K562 (cell line): ENCODE measurements around the gene HBB. TPM values are rescaled to one million over a fixed set of nuclear protein-coding genes. Genes with fewer than 3 reads are reported as not detected.

Source experiments
- ATAC-seq: fragments of 200-7000 bp; cut with Tn5 transposase; 3 replicates; pipeline ENCODE4 v1.9.1; 2020; ENCODE audit warnings: moderate library complexity
- BruUV-seq: library from RNA; stranded (reverse); fragments of 400-500 nt; replicated peaks from 2 replicates; lab custom pipeline; 2021; lab: Mats Ljungman, UMichigan
- CTCF ChIA-PET: fragments of 300-600 bp; formaldehyde crosslinking; extraction: SDS; loops from one replicate; lab custom pipeline; 2021; ENCODE audit warnings: low intra/inter-chr PET ratio; lab: Yijun Ruan, JAX
- POLR2A ChIA-PET: fragments of 300-600, 350-650 bp; sonication (Branson Sonifier 250); formaldehyde crosslinking; extraction: SDS; loops from one replicate; lab custom pipeline; 2021; ENCODE audit warnings: antibody characterized with exemption, inconsistent platforms; lab: Yijun Ruan, JAX
- DNase-seq, 4 experiments: peaks; one replicate each; pipeline versions ENCODE4 v3.0.0 to v3.0.0-alpha.2; 2011 to 2018; ENCODE audit warnings: low spot score in 3 of 4, mixed read lengths in 3 of 4; ENCODE audit errors: extremely low read depth in 1 of 4
- FAIRE-seq: peaks from 2 replicates; lab custom pipeline; 2011; peaks lifted over from hg19 to GRCh38; lab: Jason Lieb, UNC
- H2AFZ ChIP-seq: 2 replicates; pipeline ENCODE4 v1.6.0; 2011; ENCODE audit warnings: low read depth, low read length, control low read depth, inconsistent platforms
- H3K27ac ChIP-seq: fragments of 200-600 bp; 3 replicates; pipeline ENCODE4 v1.8.0; 2011; ENCODE audit warnings: low read depth, mild to moderate bottlenecking, control low read depth, inconsistent platforms, low read length, moderate library complexity, mixed read lengths; ENCODE audit errors: extremely low read depth
- H3K27me3 ChIP-seq, 2 experiments: fragments of 300-600 bp in 1 of 2; 2 replicates in 1 of 2; 3 replicates in 1 of 2; pipeline versions ENCODE4 v1.6.0 to v1.8.0; 2011; ENCODE audit warnings: inconsistent platforms in 2 of 2, low read length in 2 of 2, mild to moderate bottlenecking in 1 of 2, mixed read lengths in 1 of 2, moderate library complexity in 1 of 2; ENCODE audit not compliant: control insufficient read depth in 2 of 2, insufficient read depth in 2 of 2
- H3K36me3 ChIP-seq: fragments of 300-600 bp; 3 replicates; pipeline ENCODE4 v1.8.0; 2011; ENCODE audit warnings: mild to moderate bottlenecking, low read length, inconsistent platforms; ENCODE audit not compliant: control insufficient read depth, insufficient read depth
- H3K4me1 ChIP-seq, 2 experiments: fragments of 200-600 bp in 1 of 2; replicated peaks in 1 of 2; 2 replicates in 1 of 2; 3 replicates in 1 of 2; pipeline versions ENCODE4 v1.5.1 to v1.8.0; 2011; ENCODE audit warnings: inconsistent platforms in 2 of 2, low read length in 2 of 2, mild to moderate bottlenecking in 1 of 2, mixed read lengths in 1 of 2, moderate library complexity in 1 of 2; ENCODE audit not compliant: control insufficient read depth in 2 of 2, insufficient read depth in 2 of 2
- H3K4me2 ChIP-seq: 2 replicates; pipeline ENCODE4 v1.6.1; 2011; ENCODE audit warnings: low read length, control low read depth, inconsistent platforms, mixed read lengths; ENCODE audit not compliant: insufficient read depth
- H3K4me3 ChIP-seq: fragments of 200-600 bp; sonication (generic), shearing (Covaris generic); 2 replicates; pipeline ENCODE4 v1.5.1; 2016; ENCODE audit warnings: control low read depth, inconsistent platforms
- H3K79me2 ChIP-seq: fragments of 200-600 bp; 3 replicates; pipeline ENCODE4 v1.8.0; 2011; ENCODE audit warnings: low read length, inconsistent platforms; ENCODE audit not compliant: control insufficient read depth, insufficient read depth
- H3K9ac ChIP-seq, 2 experiments: 2 replicates each; pipeline versions ENCODE4 v1.6.0 to v1.6.1; 2011; ENCODE audit warnings: low read depth in 2 of 2, low read length in 2 of 2, control low read depth in 1 of 2, inconsistent platforms in 1 of 2, mild to moderate bottlenecking in 1 of 2, mixed read lengths in 1 of 2; ENCODE audit not compliant: insufficient read depth in 1 of 2
- H3K9me1 ChIP-seq: one replicate; pipeline ENCODE4 v1.6.0; 2011; ENCODE audit warnings: inconsistent platforms, mild to moderate bottlenecking, low read length, moderate library complexity; ENCODE audit not compliant: control insufficient read depth, insufficient read depth
- H3K9me3 ChIP-seq: replicated peaks from 2 replicates; pipeline ENCODE4 v1.5.1; 2011; ENCODE audit warnings: low read depth, low read length, inconsistent platforms; ENCODE audit not compliant: control insufficient read depth, insufficient read depth
- H4K20me1 ChIP-seq: replicated peaks from 2 replicates; pipeline ENCODE4 v1.6.1; 2011; ENCODE audit warnings: low read length, inconsistent platforms, mixed read lengths; ENCODE audit not compliant: control insufficient read depth, insufficient read depth
- CEBPB ChIP-seq: fragments of 450-650 bp; IDR thresholded peaks from 2 replicates; pipeline ENCODE4 v1.6.1; 2016; ENCODE audit warnings: missing genetic modification characterization, missing compliant biosample characterization
- DACH1 ChIP-seq: fragments of 450-650 bp; IDR thresholded peaks from 2 replicates; pipeline ENCODE4 v1.6.1; 2018; ENCODE audit not compliant: partially characterized antibody
- ELF2 ChIP-seq: fragments of 250-450 bp; sonication (Bioruptor Pico); IDR thresholded peaks from 2 replicates; pipeline ENCODE4 v1.5.0; 2021; ENCODE audit warnings: mild to moderate bottlenecking
- FOXA3 ChIP-seq, 2 experiments: fragments of 450-650 bp in 1 of 2; sonication (generic) in 1 of 2; formaldehyde crosslinking; IDR thresholded peaks in 1 of 2; conservative IDR thresholded peaks in 1 of 2; 2 replicates each; pipeline versions ENCODE4 v1.4.0 to v1.8.0; 2020 to 2022; ENCODE audit warnings: mild to moderate bottlenecking in 2 of 2, missing genetic modification reagents in 1 of 2
- NR3C1 ChIP-seq: sonication (generic); formaldehyde crosslinking; IDR thresholded peaks from 2 replicates; pipeline ENCODE4 v1.8.1; 2022; ENCODE audit warnings: missing genetic modification reagents
- PURB ChIP-seq: sonication (generic); formaldehyde crosslinking; IDR thresholded peaks from 2 replicates; pipeline ENCODE4 v1.9.0; 2021; ENCODE audit warnings: low read depth, mild to moderate bottlenecking, missing genetic modification reagents
- SMARCA4 ChIP-seq: fragments of 450-650 bp; IDR thresholded peaks from 2 replicates; pipeline ENCODE4 v1.6.1; 2016
- WGBS: fragments of 100-300 bp; shearing (Covaris generic); methylation state at CpG from one replicate; pipeline ENCODE4 v1.1.6; 2016; ENCODE audit warnings: low coverage, mixed read lengths; ENCODE audit not compliant: insufficient coverage; ENCODE audit errors: missing lambda C conversion rate; 5-methylcytosine and 5-hydroxymethylcytosine counted together
- in situ Hi-C: fragments of 300-500 bp; cut with MboI; formaldehyde crosslinking; loops from 4 replicates; pipeline ENCODE4 v1.15.0; 2018; ENCODE audit warnings: inconsistent platforms, mixed read lengths
- intact Hi-C: fragments of 100-400 bp; cut with micrococcal nuclease; formaldehyde crosslinking; loops from 2 replicates; pipeline ENCODE4 v1.14.2; 2022
- polyA plus RNA-seq, 8 experiments: library from polyadenylated mRNA; depleted of rRNA in 4 of 8; stranded (reverse) in 5 of 8; unstranded in 3 of 8; fragments of >200 nt; fragmentation: Nextera tagmentation in 2 of 8; fragmentation: Illumina TruSeq in 1 of 8; extraction: Ambion mirVana in 2 of 8; extraction: Trizol in 1 of 8; gene quantifications; 2 replicates each; pipeline versions ENCODE4 v1.2.1 to v1.2.3, GENCODE V29; 2011 to 2014; ENCODE audit warnings: inconsistent platforms in 1 of 8, missing spikeins in 1 of 8
- total RNA-seq, 7 experiments: library from RNA; depleted of rRNA in 6 of 7; stranded (reverse); fragments of >200 nt in 6 of 7; fragmentation: Illumina TruSeq in 2 of 7; extraction: Trizol in 2 of 7; gene quantifications; 2 replicates each; pipeline versions ENCODE4 v1.2.1 to v1.2.3, GENCODE V29; 2011 to 2021; ENCODE audit warnings: low replicate concordance in 1 of 7
- TF ChIP-seq, protein P1 (sequence below), 3 experiments: fragments of 200-800 bp in 1 of 3; fragments of 250-450 bp in 1 of 3; fragments of 450-650 bp in 1 of 3; sonication (Bioruptor Pico) in 1 of 3; sonication (Bioruptor generic) in 1 of 3; formaldehyde crosslinking in 1 of 3; IDR thresholded peaks; 2 replicates each; pipeline versions ENCODE4 v1.6.1 to v1.8.0; 2016 to 2022; ENCODE audit warnings: mild to moderate bottlenecking in 2 of 3, missing genetic modification characterization in 2 of 3, missing compliant biosample characterization in 1 of 3, moderate library complexity in 1 of 3

Gene HBB
- total and polyA plus RNA-seq, 9 of the 15 experiments (the other 6 are each of a cell fraction or from before 2014, with no cell fraction given), result 0.33 to 3.4 (median 1.2) TPM; not detected in 2

DNA sequence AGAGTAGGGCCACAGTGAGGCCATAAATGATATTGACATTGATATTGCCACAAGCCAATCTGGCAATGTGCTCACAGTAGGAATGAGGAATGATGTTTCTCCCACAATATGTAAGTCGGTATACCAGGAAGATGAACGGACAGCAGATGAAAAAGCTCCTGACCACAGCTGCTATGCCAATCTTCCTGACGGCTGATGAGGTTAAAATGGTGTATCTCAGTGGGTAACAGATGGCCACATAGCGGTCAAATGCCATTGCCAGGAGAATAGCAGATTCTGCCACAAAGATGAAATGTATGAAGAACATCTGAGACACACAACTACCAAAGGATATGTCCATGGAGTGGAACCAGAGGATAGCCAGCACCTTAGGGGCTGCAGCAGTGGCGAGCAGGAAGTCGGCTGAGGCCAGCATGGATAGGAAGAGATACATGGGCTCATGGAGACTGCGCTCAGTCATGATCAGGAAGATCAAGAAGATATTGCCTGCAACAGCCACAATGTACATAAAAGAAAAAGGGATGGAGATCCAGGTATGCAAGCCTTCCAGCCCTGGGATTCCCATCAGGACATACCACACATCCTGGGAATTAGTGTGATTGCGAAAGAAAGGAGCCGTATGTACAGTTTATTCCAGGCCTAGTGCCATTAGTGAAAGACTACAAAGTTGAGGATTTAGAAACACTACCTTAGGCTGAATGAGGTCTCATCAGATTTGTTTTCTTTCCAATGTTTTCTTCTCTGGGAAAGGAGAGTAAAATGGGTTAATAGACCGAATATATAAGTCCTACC, 48.6 kb downstream of the HBB start:
- Histone ChIP-seq H3K9ac (no peak overlapping the region), H3K4me1 (no peaks in the 10 kb centered on the region; a peak in 1 of 5 replicates), H3K27ac (no peak overlapping the region; the same call in 2 of the 3 replicates), H2AFZ (peak overlapping the region; percentile 79), H3K9me1 (no peaks in the 10 kb centered on the region), H3K27me3 (no peaks in the 10 kb centered on the region), H3K4me2 (no peak overlapping the region), H3K36me3 (no peaks in the 10 kb centered on the region), H4K20me1 (no peaks in the 10 kb centered on the region), H3K4me3 (no peak overlapping the region), H3K9me3 (no peaks in the 10 kb centered on the region), H3K79me2 (no peaks in the 10 kb centered on the region)
- POLR2A ChIA-PET, result no interaction called here
- in situ Hi-C loops (no loop called here), intact Hi-C loops (no loop called here)
- FAIRE-seq, result no peak
- TF ChIP-seq, protein P1, sequence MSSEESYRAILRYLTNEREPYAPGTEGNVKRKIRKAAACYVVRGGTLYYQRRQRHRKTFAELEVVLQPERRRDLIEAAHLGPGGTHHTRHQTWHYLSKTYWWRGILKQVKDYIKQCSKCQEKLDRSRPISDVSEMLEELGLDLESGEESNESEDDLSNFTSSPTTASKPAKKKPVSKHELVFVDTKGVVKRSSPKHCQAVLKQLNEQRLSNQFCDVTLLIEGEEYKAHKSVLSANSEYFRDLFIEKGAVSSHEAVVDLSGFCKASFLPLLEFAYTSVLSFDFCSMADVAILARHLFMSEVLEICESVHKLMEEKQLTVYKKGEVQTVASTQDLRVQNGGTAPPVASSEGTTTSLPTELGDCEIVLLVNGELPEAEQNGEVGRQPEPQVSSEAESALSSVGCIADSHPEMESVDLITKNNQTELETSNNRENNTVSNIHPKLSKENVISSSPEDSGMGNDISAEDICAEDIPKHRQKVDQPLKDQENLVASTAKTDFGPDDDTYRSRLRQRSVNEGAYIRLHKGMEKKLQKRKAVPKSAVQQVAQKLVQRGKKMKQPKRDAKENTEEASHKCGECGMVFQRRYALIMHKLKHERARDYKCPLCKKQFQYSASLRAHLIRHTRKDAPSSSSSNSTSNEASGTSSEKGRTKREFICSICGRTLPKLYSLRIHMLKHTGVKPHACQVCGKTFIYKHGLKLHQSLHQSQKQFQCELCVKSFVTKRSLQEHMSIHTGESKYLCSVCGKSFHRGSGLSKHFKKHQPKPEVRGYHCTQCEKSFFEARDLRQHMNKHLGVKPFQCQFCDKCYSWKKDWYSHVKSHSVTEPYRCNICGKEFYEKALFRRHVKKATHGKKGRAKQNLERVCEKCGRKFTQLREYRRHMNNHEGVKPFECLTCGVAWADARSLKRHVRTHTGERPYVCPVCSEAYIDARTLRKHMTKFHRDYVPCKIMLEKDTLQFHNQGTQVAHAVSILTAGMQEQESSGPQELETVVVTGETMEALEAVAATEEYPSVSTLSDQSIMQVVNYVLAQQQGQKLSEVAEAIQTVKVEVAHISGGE (CRISPR knock-in tag; IDR thresholded peaks at IDR 0.05), result 0 out of 6 replicates have a peak, but pooled peaks of 1 of the 3 experiments have one; percentile 24
- TF ChIP-seq SMARCA4, result 0 out of 2 replicates have a peak, but pooled peaks have one; percentile 16
- TF ChIP-seq DACH1, result peak; percentile 20
- peak; percentile 83 for TF ChIP-seq CEBPB (tag)
- no peak for TF ChIP-seq PURB (CRISPR knock-in tag)
- 0 out of 2 replicates have a peak, but pooled peaks have one; percentile 10 for TF ChIP-seq ELF2 (CRISPR knock-in tag)
- TF ChIP-seq NR3C1, result no peak
- no peak for TF ChIP-seq FOXA3 (CRISPR knock-in tag; conservative IDR thresholded peaks at IDR 0.05 in 1 of 2, IDR thresholded peaks at IDR 0.05 in 1 of 2)
- ATAC-seq, result peak; percentile 80
- CTCF ChIA-PET, result no interaction called here
- BruUV-seq, result no TSS peak
- WGBS, result 57% methylated on average over 10 of the region's 10 CpGs
- no peak for DNase-seq

Other genes with a start within 250 kb of the HBB start
Only the 7 nearest of the 19 such genes appear.
- not detected in 2 replicates for gene OR52A1, start 72.3 kb downstream of the HBB start, total RNA-seq (2014; rRNA removed)
- gene OR52A1, start 72.3 kb downstream of the HBB start, total RNA-seq (2014; rRNA removed; fragmentation: Illumina TruSeq; extraction: Trizol), result 0.04 and 0.06 TPM in 2 replicates
- gene OR52A1, start 72.3 kb downstream of the HBB start, total RNA-seq (2015; rRNA removed; fragmentation: Illumina TruSeq; extraction: Trizol), result under 0.01 and 0.04 TPM in 2 replicates
- gene OR52A1, start 72.3 kb downstream of the HBB start, total RNA-seq (2021), result 0.11 TPM in 1 of 2 replicates, not detected in the other
- gene OR52A1, start 72.3 kb downstream of the HBB start, polyA plus RNA-seq (2011; rRNA removed), result not detected in 2 replicates
- 0.33 TPM in 1 of 2 replicates, not detected in the other for gene OR52A1, start 72.3 kb downstream of the HBB start, polyA plus RNA-seq (2014; fragmentation: Illumina TruSeq; extraction: Trizol)
- gene OR52A1, start 72.3 kb downstream of the HBB start, polyA plus RNA-seq (2014; fragmentation: Nextera tagmentation; extraction: Ambion mirVana), result under 1 TPM; 0.15 to 0.21 TPM
- gene OR52A1, start 72.3 kb downstream of the HBB start, polyA plus RNA-seq (2014; rRNA removed), result not detected in 2 replicates
- gene OR51V1, start 26.4 kb downstream of the HBB start, total RNA-seq (2014; rRNA removed), result not detected in 2 replicates
- not detected in 2 replicates for gene OR51V1, start 26.4 kb downstream of the HBB start, total RNA-seq (2014; rRNA removed; fragmentation: Illumina TruSeq; extraction: Trizol)
- gene OR51V1, start 26.4 kb downstream of the HBB start, total RNA-seq (2015; rRNA removed; fragmentation: Illumina TruSeq; extraction: Trizol), result not detected in 2 replicates
- not detected in 2 replicates for gene OR51V1, start 26.4 kb downstream of the HBB start, total RNA-seq (2021)
- gene OR51V1, start 26.4 kb downstream of the HBB start, polyA plus RNA-seq (2011; rRNA removed), result not detected in 2 replicates
- not detected in 2 replicates for gene OR51V1, start 26.4 kb downstream of the HBB start, polyA plus RNA-seq (2014; fragmentation: Illumina TruSeq; extraction: Trizol)
- gene OR51V1, start 26.4 kb downstream of the HBB start, polyA plus RNA-seq (2014; fragmentation: Nextera tagmentation; extraction: Ambion mirVana), result not detected
- not detected in 2 replicates for gene OR51V1, start 26.4 kb downstream of the HBB start, polyA plus RNA-seq (2014; rRNA removed)
- gene HBD, start 7.4 kb upstream of the HBB start, total RNA-seq (2014; rRNA removed), result 19.9 and 20.9 TPM in 2 replicates
- gene HBD, start 7.4 kb upstream of the HBB start, total RNA-seq (2014; rRNA removed; fragmentation: Illumina TruSeq; extraction: Trizol), result 26.9 and 27.6 TPM in 2 replicates
- 11.8 and 13.4 TPM in 2 replicates for gene HBD, start 7.4 kb upstream of the HBB start, total RNA-seq (2015; rRNA removed; fragmentation: Illumina TruSeq; extraction: Trizol)
- gene HBD, start 7.4 kb upstream of the HBB start, total RNA-seq (2021), result 26.6 and 28.0 TPM in 2 replicates
- gene HBD, start 7.4 kb upstream of the HBB start, polyA plus RNA-seq (2011; rRNA removed), result 26.0 and 46.3 TPM in 2 replicates
- gene HBD, start 7.4 kb upstream of the HBB start, polyA plus RNA-seq (2014; fragmentation: Illumina TruSeq; extraction: Trizol), result 36.0 and 44.6 TPM in 2 replicates
- gene HBD, start 7.4 kb upstream of the HBB start, polyA plus RNA-seq (2014; fragmentation: Nextera tagmentation; extraction: Ambion mirVana), result 100 to 1,000 TPM; 137 to 169 TPM
- gene HBD, start 7.4 kb upstream of the HBB start, polyA plus RNA-seq (2014; rRNA removed), result 29.5 and 48.5 TPM in 2 replicates
- gene HBG1, start 22.8 kb upstream of the HBB start, total RNA-seq (2014; rRNA removed), result 3,349 and 3,828 TPM in 2 replicates
- 3,691 and 4,785 TPM in 2 replicates for gene HBG1, start 22.8 kb upstream of the HBB start, total RNA-seq (2014; rRNA removed; fragmentation: Illumina TruSeq; extraction: Trizol)
- gene HBG1, start 22.8 kb upstream of the HBB start, total RNA-seq (2015; rRNA removed; fragmentation: Illumina TruSeq; extraction: Trizol), result 1,066 and 1,105 TPM in 2 replicates
- 3,171 and 3,343 TPM in 2 replicates for gene HBG1, start 22.8 kb upstream of the HBB start, total RNA-seq (2021)
- gene HBG1, start 22.8 kb upstream of the HBB start, polyA plus RNA-seq (2011; rRNA removed), result 10,167 and 10,862 TPM in 2 replicates
- gene HBG1, start 22.8 kb upstream of the HBB start, polyA plus RNA-seq (2014; fragmentation: Illumina TruSeq; extraction: Trizol), result 4,898 and 6,694 TPM in 2 replicates
- gene HBG1, start 22.8 kb upstream of the HBB start, polyA plus RNA-seq (2014; fragmentation: Nextera tagmentation; extraction: Ambion mirVana), result over 10,000 TPM; 14,841 to 16,338 TPM
- 5,149 and 5,228 TPM in 2 replicates for gene HBG1, start 22.8 kb upstream of the HBB start, polyA plus RNA-seq (2014; rRNA removed)
- gene HBG2, start 27.7 kb upstream of the HBB start, total RNA-seq (2014; rRNA removed), result 4,133 and 5,659 TPM in 2 replicates
- 14,495 and 14,520 TPM in 2 replicates for gene HBG2, start 27.7 kb upstream of the HBB start, total RNA-seq (2014; rRNA removed; fragmentation: Illumina TruSeq; extraction: Trizol)
- gene HBG2, start 27.7 kb upstream of the HBB start, total RNA-seq (2015; rRNA removed; fragmentation: Illumina TruSeq; extraction: Trizol), result 1,503 and 1,626 TPM in 2 replicates
- gene HBG2, start 27.7 kb upstream of the HBB start, total RNA-seq (2021), result 9,242 and 9,746 TPM in 2 replicates
- 14,543 and 18,939 TPM in 2 replicates for gene HBG2, start 27.7 kb upstream of the HBB start, polyA plus RNA-seq (2011; rRNA removed)
- gene HBG2, start 27.7 kb upstream of the HBB start, polyA plus RNA-seq (2014; fragmentation: Illumina TruSeq; extraction: Trizol), result 5,264 and 6,648 TPM in 2 replicates
- over 10,000 TPM; 53,065 to 58,619 TPM for gene HBG2, start 27.7 kb upstream of the HBB start, polyA plus RNA-seq (2014; fragmentation: Nextera tagmentation; extraction: Ambion mirVana)
- 10,515 and 11,063 TPM in 2 replicates for gene HBG2, start 27.7 kb upstream of the HBB start, polyA plus RNA-seq (2014; rRNA removed)
- 1,522 and 1,641 TPM in 2 replicates for gene HBE1, start 42.9 kb upstream of the HBB start, total RNA-seq (2014; rRNA removed)
- 1,988 and 2,064 TPM in 2 replicates for gene HBE1, start 42.9 kb upstream of the HBB start, total RNA-seq (2014; rRNA removed; fragmentation: Illumina TruSeq; extraction: Trizol)
- 594 and 612 TPM in 2 replicates for gene HBE1, start 42.9 kb upstream of the HBB start, total RNA-seq (2015; rRNA removed; fragmentation: Illumina TruSeq; extraction: Trizol)
- gene HBE1, start 42.9 kb upstream of the HBB start, total RNA-seq (2021), result 1,978 and 2,119 TPM in 2 replicates
- gene HBE1, start 42.9 kb upstream of the HBB start, polyA plus RNA-seq (2011; rRNA removed), result 1,590 and 10,250 TPM in 2 replicates
- 2,663 and 2,874 TPM in 2 replicates for gene HBE1, start 42.9 kb upstream of the HBB start, polyA plus RNA-seq (2014; fragmentation: Illumina TruSeq; extraction: Trizol)
- gene HBE1, start 42.9 kb upstream of the HBB start, polyA plus RNA-seq (2014; fragmentation: Nextera tagmentation; extraction: Ambion mirVana), result 1,000 to 10,000 TPM; 2,181 to 2,800 TPM
- gene HBE1, start 42.9 kb upstream of the HBB start, polyA plus RNA-seq (2014; rRNA removed), result 2,730 and 3,408 TPM in 2 replicates
- 20.5 and 22.1 TPM in 2 replicates for gene OR51B4, start 74.9 kb upstream of the HBB start, total RNA-seq (2014; rRNA removed)
- 48.3 and 56.4 TPM in 2 replicates for gene OR51B4, start 74.9 kb upstream of the HBB start, total RNA-seq (2014; rRNA removed; fragmentation: Illumina TruSeq; extraction: Trizol)
- gene OR51B4, start 74.9 kb upstream of the HBB start, total RNA-seq (2015; rRNA removed; fragmentation: Illumina TruSeq; extraction: Trizol), result 39.9 and 42.2 TPM in 2 replicates
- gene OR51B4, start 74.9 kb upstream of the HBB start, total RNA-seq (2021), result 43.8 and 48.2 TPM in 2 replicates
- 64.6 and 65.5 TPM in 2 replicates for gene OR51B4, start 74.9 kb upstream of the HBB start, polyA plus RNA-seq (2011; rRNA removed)
- 53.2 and 55.8 TPM in 2 replicates for gene OR51B4, start 74.9 kb upstream of the HBB start, polyA plus RNA-seq (2014; fragmentation: Illumina TruSeq; extraction: Trizol)
- gene OR51B4, start 74.9 kb upstream of the HBB start, polyA plus RNA-seq (2014; fragmentation: Nextera tagmentation; extraction: Ambion mirVana), result 10 to 100 TPM; 17.1 to 23.8 TPM
- gene OR51B4, start 74.9 kb upstream of the HBB start, polyA plus RNA-seq (2014; rRNA removed), result 22.8 and 32.9 TPM in 2 replicates